ENCODE data around the gene ATP6V1G2.

DNA sequence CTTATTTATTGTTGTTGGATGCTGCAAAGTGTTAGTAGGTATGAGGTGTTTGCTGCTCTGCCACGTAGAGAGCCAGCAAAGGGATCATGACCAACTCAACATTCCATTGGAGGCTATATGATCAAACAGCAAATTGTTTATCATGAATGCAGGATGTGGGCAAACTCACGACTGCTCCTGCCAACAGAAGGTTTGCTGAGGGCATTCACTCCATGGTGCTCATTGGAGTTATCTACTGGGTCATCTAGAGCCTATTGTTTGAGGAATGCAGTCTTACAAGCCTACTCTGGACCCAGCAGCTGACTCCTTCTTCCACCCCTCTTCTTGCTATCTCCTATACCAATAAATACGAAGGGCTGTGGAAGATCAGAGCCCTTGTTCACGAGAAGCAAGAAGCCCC is 36.4 kb downstream of the ATP6V1G2 start:
- TF ChIP-seq, protein P1, sequence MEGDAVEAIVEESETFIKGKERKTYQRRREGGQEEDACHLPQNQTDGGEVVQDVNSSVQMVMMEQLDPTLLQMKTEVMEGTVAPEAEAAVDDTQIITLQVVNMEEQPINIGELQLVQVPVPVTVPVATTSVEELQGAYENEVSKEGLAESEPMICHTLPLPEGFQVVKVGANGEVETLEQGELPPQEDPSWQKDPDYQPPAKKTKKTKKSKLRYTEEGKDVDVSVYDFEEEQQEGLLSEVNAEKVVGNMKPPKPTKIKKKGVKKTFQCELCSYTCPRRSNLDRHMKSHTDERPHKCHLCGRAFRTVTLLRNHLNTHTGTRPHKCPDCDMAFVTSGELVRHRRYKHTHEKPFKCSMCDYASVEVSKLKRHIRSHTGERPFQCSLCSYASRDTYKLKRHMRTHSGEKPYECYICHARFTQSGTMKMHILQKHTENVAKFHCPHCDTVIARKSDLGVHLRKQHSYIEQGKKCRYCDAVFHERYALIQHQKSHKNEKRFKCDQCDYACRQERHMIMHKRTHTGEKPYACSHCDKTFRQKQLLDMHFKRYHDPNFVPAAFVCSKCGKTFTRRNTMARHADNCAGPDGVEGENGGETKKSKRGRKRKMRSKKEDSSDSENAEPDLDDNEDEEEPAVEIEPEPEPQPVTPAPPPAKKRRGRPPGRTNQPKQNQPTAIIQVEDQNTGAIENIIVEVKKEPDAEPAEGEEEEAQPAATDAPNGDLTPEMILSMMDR (IDR thresholded peaks at IDR 0.05; ENCODE audit: borderline replicate concordance, extremely low read depth, low read length, poor library complexity, severe bottlenecking): no peak
- TF ChIP-seq EZH2 (IDR thresholded peaks at IDR 0.05; ENCODE audit: borderline replicate concordance, low read depth, low read length, severe bottlenecking): no peak

Measured in DND-41 (cell line).